HG03175 (cell line): Measurements from ENCODE around the gene TBC1D2B.
"Not testable (repeated sequence)": the region's sequence is repeated elsewhere in the genome, so short reads cannot be mapped to it uniquely, and the experiment has no call there.

Experiments used
- ATAC-seq: cut with Tn5 transposase; IDR thresholded peaks from one replicate; pipeline ENCODE4 v1.9.1; 2021; ENCODE audit warnings: mild to moderate bottlenecking, moderate library complexity; ENCODE audit not compliant: unreplicated experiment

TBC1D2B gene

DNA sequence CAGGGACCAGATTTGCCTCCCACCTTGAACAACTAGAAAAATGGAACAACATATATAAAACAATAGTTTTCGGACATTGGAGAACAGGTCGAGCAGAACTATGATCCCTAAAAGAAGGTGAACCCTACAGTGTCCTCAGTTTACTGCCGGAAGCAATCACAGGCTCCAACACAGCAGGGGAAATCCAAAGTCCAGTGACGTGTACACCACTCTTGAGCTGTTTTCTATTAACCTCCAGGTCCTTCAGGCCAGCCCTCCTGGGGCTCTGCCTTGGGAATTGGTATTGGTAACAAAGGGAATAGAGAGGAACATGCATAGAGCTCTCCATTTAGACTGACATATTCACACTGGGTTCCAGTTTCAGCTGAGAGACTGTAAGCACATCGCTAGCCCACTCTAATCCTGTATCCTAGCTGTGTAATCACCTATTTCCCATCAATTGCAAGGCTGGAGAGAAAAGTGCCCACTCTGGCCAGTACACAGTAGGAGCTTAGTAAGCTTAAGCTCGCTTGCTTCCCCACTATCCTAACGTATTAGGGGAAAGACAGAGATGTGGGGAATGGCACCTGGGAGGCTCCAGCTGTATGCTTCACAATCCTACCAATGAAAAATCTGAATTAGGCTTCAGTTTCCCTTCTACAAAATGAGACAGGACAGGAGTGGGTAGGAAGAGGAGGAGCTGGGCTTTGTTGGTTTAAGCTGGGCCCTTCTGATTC lies 118.6 kb downstream of the TBC1D2B start:
- ATAC-seq, result not testable (repeated sequence)

GRCh38 chr15:77958021-77958420 lies 119.5 kb downstream of the TBC1D2B start:
- ATAC-seq, result not testable (repeated sequence)

GRCh38 chr15:77953926-77954325 lies 123.6 kb downstream of the TBC1D2B start:
- ATAC-seq, result not testable (repeated sequence)

- ATAC-seq, result not testable (repeated sequence)
These were observed 124.5 kb downstream of the TBC1D2B start for GRCh38 chr15:77952928-77953446.

DNA sequence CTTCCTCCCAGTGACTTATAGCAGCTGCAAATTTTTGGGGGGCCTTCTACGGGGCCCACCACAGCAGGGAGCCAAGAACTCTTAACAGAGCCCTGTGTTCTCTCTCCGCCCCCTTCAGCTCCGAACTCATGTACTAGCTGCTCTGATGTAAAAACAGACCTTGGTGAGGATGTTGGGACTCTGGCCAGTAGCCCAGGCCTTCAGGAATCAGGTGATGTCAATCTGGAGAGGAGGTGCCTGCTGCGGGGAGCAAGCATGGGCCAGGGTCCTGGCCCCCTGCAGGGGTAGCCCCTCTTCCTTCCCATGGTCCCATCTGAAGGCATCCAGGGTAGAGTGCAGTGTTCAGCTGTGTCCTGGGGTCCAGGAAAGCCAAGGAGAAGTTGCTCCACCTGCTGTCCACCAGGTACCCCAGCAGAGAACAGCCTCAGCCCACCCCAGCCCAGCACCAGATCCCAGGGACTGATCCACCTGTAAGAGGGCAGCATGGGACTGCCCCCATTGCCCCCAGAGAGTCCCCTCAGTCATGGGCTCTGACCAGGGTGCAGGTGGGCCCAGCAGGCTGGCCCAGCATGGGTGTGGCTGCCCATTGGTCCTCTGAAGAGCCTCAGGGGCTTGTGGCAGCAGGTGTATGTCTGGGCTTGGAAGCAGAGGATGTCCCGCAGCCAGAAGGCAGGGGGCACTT lies 126.3 kb downstream of the TBC1D2B start:
- ATAC-seq, result not testable (repeated sequence)

DNA sequence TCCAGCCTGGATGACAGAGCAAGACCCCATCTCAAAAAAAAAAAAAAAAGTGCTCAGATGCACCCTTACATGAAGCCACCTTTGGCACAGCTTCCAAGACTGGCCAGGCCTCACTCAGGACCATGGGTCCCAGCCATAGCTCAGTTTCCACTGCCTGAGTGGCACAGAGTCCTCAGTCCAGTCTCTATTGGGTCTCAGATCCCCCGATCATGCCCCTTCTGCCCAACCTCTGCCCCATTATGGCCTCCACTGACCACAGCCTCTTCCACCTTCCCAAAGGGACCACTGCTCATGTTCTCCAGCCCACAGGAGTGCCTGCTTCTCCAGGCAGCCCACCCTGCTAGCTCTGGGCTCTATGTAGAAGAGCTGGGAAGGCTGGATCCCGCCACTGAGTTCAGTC lies 127.0 kb downstream of the TBC1D2B start:
- ATAC-seq, result not testable (repeated sequence)

- no peak for ATAC-seq
These were observed 131.9 kb downstream of the TBC1D2B start for GRCh38 chr15:77945566-77945965.
